ENCODE data around the gene GNPTG. TPM values are rescaled to one million over a fixed set of nuclear protein-coding genes. Genes with fewer than 3 reads are reported as not detected.

GNPTG gene
- polyA plus RNA-seq, 1 donor: 39.1 TPM

GRCh38 chr16:1347286-1347855 is 4.4 kb upstream of the GNPTG start:
- no peak for DNase-seq (ENCODE audit: low read depth)

- DNase-seq (ENCODE audit: low read depth): no peak
Measured at GRCh38 chr16:1347962-1348361, 3.8 kb upstream of the GNPTG start.

- DNase-seq (ENCODE audit: low read depth): no peak
Measured at GRCh38 chr16:1348441-1348840, 3.3 kb upstream of the GNPTG start.

- DNase-seq (ENCODE audit: low read depth): no peak
Measured at GRCh38 chr16:1348926-1349325, 2.8 kb upstream of the GNPTG start.

GRCh38 chr16:1349351-1349750 is 2.4 kb upstream of the GNPTG start:
- DNase-seq (ENCODE audit: low read depth): no peak

- DNase-seq (ENCODE audit: low read depth): no peak
Measured at GRCh38 chr16:1349951-1350350, 1.8 kb upstream of the GNPTG start.

- no peak for DNase-seq (ENCODE audit: low read depth)
Measured at GRCh38 chr16:1350691-1351090, 1.0 kb upstream of the GNPTG start.

GRCh38 chr16:1351215-1351581 is 533 bp upstream of the GNPTG start:
- no peak for DNase-seq (ENCODE audit: low read depth)

- no peak for DNase-seq (ENCODE audit: low read depth)
Measured at GRCh38 chr16:1354815-1355540, 3.2 kb downstream of the GNPTG start.

- DNase-seq (ENCODE audit: low read depth): no peak
Measured at GRCh38 chr16:1355591-1355990, 3.9 kb downstream of the GNPTG start.

- no peak for DNase-seq (ENCODE audit: low read depth)
Measured at GRCh38 chr16:1356061-1356900, 4.5 kb downstream of the GNPTG start.

- no peak for DNase-seq (ENCODE audit: low read depth)
Measured at GRCh38 chr16:1357906-1358566, 6.3 kb downstream of the GNPTG start.

- DNase-seq (ENCODE audit: low read depth): no peak
Measured at GRCh38 chr16:1361685-1362360, 10.1 kb downstream of the GNPTG start.

GRCh38 chr16:1362807-1363206 is 11.1 kb downstream of the GNPTG start:
- no peak for DNase-seq (ENCODE audit: low read depth)

- DNase-seq (ENCODE audit: low read depth): no peak
Measured at GRCh38 chr16:1363501-1364041, 11.8 kb downstream of the GNPTG start.

- DNase-seq (ENCODE audit: low read depth): no peak
Measured at GRCh38 chr16:1364510-1364909, 12.8 kb downstream of the GNPTG start.

GRCh38 chr16:1366060-1366711 is 14.5 kb downstream of the GNPTG start:
- no peak for DNase-seq (ENCODE audit: low read depth)

- no peak for DNase-seq (ENCODE audit: low read depth)
Measured at GRCh38 chr16:1366712-1367299, 15.1 kb downstream of the GNPTG start.

- no peak for DNase-seq (ENCODE audit: low read depth)
Measured at GRCh38 chr16:1367486-1368174, 15.9 kb downstream of the GNPTG start.
